Measurements from ENCODE around the gene UCK1.

DNA sequence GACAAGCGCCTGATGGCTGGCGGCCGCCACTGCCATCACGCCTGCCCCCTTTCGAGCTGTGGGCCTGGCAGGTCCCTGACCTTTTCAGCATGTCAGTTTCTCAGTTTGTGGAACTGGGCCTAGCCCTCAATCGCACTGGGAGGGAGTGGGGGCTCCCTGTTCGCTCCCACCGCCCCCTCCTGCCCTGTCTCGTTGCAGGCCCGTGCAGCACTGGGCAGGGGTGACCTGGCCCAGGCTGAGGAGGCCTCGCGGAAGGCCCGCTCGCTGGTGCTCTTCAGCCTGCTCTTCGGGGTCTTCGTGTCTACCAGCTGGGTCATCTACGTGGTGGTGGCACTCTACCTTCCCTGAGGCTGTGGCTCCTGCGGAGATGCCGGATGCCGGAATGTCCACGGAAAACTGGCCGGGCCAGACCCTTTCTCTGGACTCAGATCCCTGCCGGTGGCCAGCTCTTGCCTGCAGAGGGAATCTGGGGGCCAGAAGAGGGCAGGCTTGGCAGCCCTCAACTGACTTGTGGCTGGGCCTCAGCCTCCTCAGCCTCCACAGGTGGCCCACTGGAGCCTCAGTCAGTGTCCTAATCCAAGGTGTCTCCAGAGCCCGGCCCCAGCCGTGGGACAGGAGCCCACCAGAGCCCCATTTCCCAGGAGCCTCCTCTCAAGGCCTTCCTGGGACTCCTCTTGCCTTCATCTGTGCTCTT, 26.9 kb upstream of the UCK1 start:
- TF ChIP-seq, protein P1, sequence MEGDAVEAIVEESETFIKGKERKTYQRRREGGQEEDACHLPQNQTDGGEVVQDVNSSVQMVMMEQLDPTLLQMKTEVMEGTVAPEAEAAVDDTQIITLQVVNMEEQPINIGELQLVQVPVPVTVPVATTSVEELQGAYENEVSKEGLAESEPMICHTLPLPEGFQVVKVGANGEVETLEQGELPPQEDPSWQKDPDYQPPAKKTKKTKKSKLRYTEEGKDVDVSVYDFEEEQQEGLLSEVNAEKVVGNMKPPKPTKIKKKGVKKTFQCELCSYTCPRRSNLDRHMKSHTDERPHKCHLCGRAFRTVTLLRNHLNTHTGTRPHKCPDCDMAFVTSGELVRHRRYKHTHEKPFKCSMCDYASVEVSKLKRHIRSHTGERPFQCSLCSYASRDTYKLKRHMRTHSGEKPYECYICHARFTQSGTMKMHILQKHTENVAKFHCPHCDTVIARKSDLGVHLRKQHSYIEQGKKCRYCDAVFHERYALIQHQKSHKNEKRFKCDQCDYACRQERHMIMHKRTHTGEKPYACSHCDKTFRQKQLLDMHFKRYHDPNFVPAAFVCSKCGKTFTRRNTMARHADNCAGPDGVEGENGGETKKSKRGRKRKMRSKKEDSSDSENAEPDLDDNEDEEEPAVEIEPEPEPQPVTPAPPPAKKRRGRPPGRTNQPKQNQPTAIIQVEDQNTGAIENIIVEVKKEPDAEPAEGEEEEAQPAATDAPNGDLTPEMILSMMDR (IDR thresholded peaks at IDR 0.05; ENCODE audit: insufficient read depth, low read length), result no peak
- TF ChIP-seq, protein P2, sequence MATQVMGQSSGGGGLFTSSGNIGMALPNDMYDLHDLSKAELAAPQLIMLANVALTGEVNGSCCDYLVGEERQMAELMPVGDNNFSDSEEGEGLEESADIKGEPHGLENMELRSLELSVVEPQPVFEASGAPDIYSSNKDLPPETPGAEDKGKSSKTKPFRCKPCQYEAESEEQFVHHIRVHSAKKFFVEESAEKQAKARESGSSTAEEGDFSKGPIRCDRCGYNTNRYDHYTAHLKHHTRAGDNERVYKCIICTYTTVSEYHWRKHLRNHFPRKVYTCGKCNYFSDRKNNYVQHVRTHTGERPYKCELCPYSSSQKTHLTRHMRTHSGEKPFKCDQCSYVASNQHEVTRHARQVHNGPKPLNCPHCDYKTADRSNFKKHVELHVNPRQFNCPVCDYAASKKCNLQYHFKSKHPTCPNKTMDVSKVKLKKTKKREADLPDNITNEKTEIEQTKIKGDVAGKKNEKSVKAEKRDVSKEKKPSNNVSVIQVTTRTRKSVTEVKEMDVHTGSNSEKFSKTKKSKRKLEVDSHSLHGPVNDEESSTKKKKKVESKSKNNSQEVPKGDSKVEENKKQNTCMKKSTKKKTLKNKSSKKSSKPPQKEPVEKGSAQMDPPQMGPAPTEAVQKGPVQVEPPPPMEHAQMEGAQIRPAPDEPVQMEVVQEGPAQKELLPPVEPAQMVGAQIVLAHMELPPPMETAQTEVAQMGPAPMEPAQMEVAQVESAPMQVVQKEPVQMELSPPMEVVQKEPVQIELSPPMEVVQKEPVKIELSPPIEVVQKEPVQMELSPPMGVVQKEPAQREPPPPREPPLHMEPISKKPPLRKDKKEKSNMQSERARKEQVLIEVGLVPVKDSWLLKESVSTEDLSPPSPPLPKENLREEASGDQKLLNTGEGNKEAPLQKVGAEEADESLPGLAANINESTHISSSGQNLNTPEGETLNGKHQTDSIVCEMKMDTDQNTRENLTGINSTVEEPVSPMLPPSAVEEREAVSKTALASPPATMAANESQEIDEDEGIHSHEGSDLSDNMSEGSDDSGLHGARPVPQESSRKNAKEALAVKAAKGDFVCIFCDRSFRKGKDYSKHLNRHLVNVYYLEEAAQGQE (IDR thresholded peaks at IDR 0.05; ENCODE audit: insufficient replicate concordance, low read depth), result no peak
- TF ChIP-seq POLR2AphosphoS5 (IDR thresholded peaks at IDR 0.05; ENCODE audit: low read depth) (no peak), SPI1 (IDR thresholded peaks at IDR 0.05; ENCODE audit: borderline replicate concordance, low read depth) (no peak)
